Stomach (tissue), 4 donors: Measurements from ENCODE around the gene CAMTA2.

Experiments used
- CTCF ChIP-seq, 7 experiments: fragments of 450-650 bp in 4 of 7; fragments of 200-600 bp in 3 of 7; sonication (generic) in 3 of 7; IDR thresholded peaks; one replicate each; pipeline ENCODE4 v1.5.1; 2016 to 2019; ENCODE audit warnings: antibody characterized with exemption in 7 of 7, control low read depth in 2 of 7, mild to moderate bottlenecking in 1 of 7
- POLR2A ChIP-seq, 4 donors: fragments of 450-650 bp; IDR thresholded peaks; one replicate each; pipeline ENCODE4 v1.6.1; 2016; ENCODE audit warnings: antibody characterized with exemption in 4 of 4, control low read depth in 2 of 4, mild to moderate bottlenecking in 1 of 4, moderate library complexity in 1 of 4
- POLR2AphosphoS5 ChIP-seq, 3 donors: sonication (generic); formaldehyde crosslinking; IDR thresholded peaks; one replicate each; pipeline ENCODE4 v1.6.1; 2016; ENCODE audit warnings: antibody characterized with exemption in 3 of 3

- TF ChIP-seq POLR2A (IDR thresholded peaks at IDR 0.05) (no peak), CTCF (IDR thresholded peaks at IDR 0.05) (no peak), POLR2AphosphoS5 (IDR thresholded peaks at IDR 0.05) (no peak)
These were observed 49.4 kb downstream of the CAMTA2 start for GRCh38 chr17:4938069-4938491.
